GM12801 (cell line): Measurements from ENCODE around the gene ICE2.

Experiments used
- TF ChIP-seq, protein P1 (sequence below): IDR thresholded peaks from one replicate; pipeline ENCODE4 v1.5.1; 2011; ENCODE audit warnings: control low read depth; ENCODE audit not compliant: insufficient read length; ENCODE audit errors: extremely low read depth

The ICE2 gene

DNA sequence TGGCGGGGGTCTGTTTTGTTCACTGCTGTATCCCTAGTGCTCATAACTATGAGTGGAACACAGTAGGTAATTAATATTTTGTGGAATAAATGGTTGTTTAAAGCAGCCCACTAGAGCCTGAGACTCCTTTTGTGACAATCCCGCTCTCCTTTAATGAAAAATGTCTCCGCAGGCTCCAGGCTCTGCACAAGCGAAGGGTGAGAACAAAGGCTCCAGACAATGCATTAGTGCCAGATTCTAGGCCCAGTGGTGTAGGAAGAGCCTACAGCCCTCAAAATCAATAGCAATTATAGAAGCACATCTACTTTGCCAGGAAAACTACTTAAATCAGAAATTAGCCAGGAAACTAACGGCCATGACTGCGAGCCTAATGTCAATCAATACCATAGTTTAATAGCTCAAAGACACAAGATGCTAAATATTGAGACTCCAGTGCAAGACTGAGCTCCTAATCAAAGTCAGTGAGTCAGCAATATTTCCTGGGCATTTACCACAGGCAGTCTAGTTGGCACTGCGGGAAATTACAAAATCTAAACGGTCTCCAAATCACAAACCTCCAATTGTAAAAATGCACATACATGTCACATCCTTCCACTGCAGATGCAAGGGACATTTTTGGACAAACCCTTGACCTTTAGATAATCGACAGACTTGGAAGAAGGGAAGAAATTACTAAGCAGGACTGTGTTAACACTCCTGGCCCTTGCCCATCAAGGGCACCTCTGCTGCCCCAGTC lies 83.5 kb downstream of the ICE2 start:
- TF ChIP-seq, protein P1, sequence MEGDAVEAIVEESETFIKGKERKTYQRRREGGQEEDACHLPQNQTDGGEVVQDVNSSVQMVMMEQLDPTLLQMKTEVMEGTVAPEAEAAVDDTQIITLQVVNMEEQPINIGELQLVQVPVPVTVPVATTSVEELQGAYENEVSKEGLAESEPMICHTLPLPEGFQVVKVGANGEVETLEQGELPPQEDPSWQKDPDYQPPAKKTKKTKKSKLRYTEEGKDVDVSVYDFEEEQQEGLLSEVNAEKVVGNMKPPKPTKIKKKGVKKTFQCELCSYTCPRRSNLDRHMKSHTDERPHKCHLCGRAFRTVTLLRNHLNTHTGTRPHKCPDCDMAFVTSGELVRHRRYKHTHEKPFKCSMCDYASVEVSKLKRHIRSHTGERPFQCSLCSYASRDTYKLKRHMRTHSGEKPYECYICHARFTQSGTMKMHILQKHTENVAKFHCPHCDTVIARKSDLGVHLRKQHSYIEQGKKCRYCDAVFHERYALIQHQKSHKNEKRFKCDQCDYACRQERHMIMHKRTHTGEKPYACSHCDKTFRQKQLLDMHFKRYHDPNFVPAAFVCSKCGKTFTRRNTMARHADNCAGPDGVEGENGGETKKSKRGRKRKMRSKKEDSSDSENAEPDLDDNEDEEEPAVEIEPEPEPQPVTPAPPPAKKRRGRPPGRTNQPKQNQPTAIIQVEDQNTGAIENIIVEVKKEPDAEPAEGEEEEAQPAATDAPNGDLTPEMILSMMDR: no peak

DNA sequence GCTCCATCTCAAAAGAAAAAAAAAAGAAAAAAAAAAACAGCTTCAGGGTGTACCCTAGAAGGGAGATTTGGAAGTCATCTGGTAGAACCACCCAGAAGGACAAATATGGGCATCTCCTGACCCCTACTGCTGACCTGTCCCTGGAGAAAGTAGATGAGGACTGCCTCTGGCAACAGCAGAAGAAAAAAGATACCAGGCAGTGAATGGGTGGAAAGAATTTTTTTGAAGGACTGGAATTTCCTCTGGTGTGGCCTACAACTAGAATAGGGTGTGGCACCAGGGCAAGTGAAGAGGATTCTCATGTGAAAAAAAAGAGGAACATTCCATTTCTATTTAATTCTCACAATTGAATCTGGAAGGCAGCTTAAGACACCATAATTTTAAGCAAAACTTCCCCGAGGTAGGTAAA lies 84.2 kb downstream of the ICE2 start:
- TF ChIP-seq, protein P1: no peak

DNA sequence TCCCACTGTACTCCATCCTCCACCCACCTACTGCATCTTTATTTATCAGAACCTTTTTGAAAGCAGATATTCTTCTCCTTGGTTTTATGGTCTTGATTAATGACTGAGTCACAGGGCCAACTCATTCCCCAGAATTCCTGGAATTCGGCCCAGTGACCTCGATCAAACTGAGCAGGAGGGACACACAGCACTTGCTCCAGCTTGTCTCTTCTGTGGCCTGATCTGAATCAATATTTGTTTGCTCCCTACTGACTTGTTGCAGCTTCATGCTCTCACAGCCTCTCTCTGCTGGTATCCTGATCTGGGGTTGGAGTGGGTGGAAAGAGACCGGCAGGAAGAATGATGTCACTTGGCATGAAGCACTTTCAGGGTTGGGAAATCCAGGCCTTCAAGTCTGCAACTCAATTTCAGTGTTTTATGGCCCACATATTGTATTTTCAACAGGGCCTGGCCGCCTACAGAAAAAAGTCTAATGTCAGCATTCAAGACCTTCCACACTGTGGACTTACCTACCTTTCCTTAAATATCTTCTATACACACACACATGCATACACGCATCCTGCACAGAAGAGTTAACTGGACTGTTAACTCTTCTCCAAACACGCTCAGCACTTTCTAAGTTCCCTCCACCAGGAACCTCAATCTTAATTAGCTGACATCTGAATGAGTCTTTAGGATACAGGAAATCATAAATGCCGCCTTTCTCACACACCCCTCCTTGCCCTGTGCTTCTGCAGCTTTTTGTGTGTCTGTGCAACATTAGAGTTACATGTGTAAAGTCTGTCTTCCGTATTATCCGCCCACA lies 85.8 kb downstream of the ICE2 start:
- TF ChIP-seq, protein P1: no peak

- TF ChIP-seq, protein P1: no peak
Observed at GRCh38 chr15:60392601-60392985, 86.3 kb downstream of the ICE2 start.

- TF ChIP-seq, protein P1: no peak
Observed at GRCh38 chr15:60391722-60392315, 87.1 kb downstream of the ICE2 start.

DNA sequence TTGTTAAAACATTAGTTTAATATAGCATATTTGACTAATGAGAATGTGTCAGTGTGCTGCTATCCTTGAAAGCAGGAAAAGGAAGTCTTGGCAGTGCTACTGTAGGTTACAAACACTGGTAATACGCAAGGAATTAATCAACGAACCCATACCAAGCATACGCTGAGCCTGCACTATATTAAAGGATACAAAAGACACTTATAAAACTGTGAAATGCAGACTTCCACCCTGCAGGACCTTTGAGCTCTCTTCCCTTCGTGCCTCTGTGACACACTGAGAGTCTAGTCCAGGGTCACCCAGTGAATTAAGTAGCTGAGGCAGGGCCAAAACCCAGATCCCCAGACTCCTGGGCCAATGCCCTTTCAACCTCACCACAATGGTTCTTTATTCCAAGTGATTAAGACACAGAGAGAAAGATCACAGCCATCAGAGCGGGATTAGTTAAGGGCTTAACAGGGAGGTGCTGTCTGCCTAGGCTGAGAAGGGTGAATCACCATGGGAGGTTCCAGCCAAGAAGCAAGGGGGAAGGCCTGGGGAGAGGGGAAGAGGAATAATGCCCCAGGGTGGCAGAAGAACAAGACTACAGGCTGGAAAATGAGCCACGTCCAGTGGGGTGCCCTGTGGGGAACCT lies 88.0 kb downstream of the ICE2 start:
- TF ChIP-seq, protein P1: no peak

DNA sequence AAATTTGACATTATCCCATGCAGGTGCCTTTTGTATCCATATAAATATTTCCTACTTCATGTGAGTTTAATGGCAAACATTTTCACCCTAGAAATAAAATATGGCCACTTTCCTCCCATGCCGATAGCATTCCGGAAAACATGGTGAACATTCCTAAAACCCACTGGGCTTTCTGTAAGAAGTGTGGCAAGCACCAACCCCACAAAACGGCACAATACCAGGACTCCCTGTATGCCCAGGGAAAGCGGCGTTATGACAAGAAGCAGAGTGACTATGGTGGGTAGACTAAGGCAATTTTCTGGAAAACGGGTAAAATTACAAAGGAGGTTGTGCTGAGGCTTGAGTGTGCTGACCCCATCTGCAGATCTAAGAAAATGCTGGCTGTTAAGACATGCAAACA lies 88.7 kb downstream of the ICE2 start:
- TF ChIP-seq, protein P1: no peak
